ENCODE results near the gene CSTB.

The CSTB gene

DNA sequence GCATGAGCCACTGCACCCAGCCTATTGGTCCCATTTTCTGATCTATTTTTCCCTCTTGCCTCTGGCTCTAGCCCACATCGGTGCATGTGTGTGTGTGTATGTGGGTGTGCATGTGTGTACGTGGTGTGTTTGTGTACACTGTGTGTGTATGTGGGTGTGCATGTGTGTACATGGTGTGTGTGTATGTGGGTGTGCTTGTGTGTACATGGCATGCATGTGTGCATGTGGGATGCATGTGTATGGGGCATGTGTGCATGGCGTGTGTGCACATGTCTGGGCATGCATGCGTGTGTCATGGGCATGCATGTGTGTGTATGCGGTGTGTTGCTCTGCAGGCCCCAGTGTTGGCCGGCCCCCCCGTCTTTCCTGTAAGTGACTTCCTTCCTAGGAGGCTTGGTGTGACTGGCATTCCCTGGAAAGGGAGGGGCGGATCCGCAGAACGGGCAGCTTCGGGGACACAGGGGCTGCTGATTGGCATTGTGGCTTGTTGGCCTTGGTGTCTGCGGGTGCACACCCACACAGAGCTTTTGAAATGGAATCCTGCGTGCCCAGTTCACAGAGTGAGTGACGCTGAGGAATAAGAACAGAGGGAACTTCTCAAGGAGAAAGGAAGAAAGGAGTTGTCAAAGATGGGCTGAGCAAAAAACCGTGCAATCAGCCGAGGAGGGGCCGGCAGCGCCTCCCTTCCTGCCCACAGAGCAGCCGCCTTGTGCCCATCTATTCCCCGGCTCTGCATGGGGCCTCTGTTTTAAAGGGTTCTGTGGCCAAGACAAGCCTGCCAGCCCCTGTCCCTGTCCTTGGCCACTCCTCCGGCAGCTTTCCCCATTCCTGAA lies 49.2 kb downstream of the CSTB start:
- DNase-seq = no peak
